Measurements from ENCODE around the gene PTPN23. TPM values are rescaled to one million over a fixed set of nuclear protein-coding genes. Genes with fewer than 3 reads are reported as not detected.
A peak's percentile ranks its signal among the peaks of the same experiment; 100 is the strongest.

The PTPN23 gene
- total and polyA plus RNA-seq, 3 donors from 2014 or later: 30.5 to 141 (median 89.3) TPM

- Histone ChIP-seq H3K36me3 (ENCODE audit: low read depth, missing control alignments) (no peaks in the 10 kb centered on the region), H3K4me3 (no peak overlapping the region), H3K4me1 (peaks cover 18% of the 10 kb centered on the region), H3K27ac (no peak overlapping the region), H3K27me3 (no peaks in the 10 kb centered on the region), H3K9me3 (no peaks in the 10 kb centered on the region)
- DNase-seq: no peak
- WGBS, 2 donors: 91 to 95% methylated on average over 11 to 17 of the region's 17 CpGs
- intact Hi-C loops (cut with DNase I; ENCODE audit: low total_unique reads): loop anchor here (5.0 kb wide), 1 partner anchor 58 kb away; the partner anchor contains the start of gene SCAP
- TF ChIP-seq CTCF (IDR thresholded peaks at IDR 0.05) (no peak), POLR2A (IDR thresholded peaks at IDR 0.05) (no peak)
Measured at GRCh38 chr3:47419083-47420043, 38.5 kb downstream of the PTPN23 start.

- no peak overlapping the region for H3K27ac ChIP-seq
- H3K36me3 ChIP-seq (ENCODE audit: low read depth, missing control alignments): no peaks in the 10 kb centered on the region
- DNase-seq: no peak
- H3K4me3 ChIP-seq: no peak overlapping the region
- intact Hi-C loops (cut with DNase I; ENCODE audit: low total_unique reads): loop anchor here (5.0 kb wide), 1 partner anchor 57 kb away; the partner anchor contains the start of gene SCAP
- TF ChIP-seq CTCF (IDR thresholded peaks at IDR 0.05): no peak
- TF ChIP-seq POLR2A (IDR thresholded peaks at IDR 0.05): no peak
- peaks cover 18% of the 10 kb centered on the region for H3K4me1 ChIP-seq
- H3K9me3 ChIP-seq: no peaks in the 10 kb centered on the region
- WGBS, 2 donors: 92% methylated on average over 5 of the region's 5 CpGs; no CpG with 5 or more reads in 1 of the 2 donors
- no peaks in the 10 kb centered on the region for H3K27me3 ChIP-seq
Measured at GRCh38 chr3:47420044-47420430, 39.2 kb downstream of the PTPN23 start.

- Histone ChIP-seq H3K36me3 (ENCODE audit: low read depth, missing control alignments) (no peaks in the 10 kb centered on the region), H3K4me1 (peaks cover 16% of the 10 kb centered on the region), H3K9me3 (no peaks in the 10 kb centered on the region), H3K4me3 (no peak overlapping the region), H3K27me3 (no peaks in the 10 kb centered on the region), H3K27ac (peak overlapping the region; percentile 39 to 79)
- WGBS, 2 donors: 66 to 69% methylated on average over 24 to 29 of the region's 29 CpGs
- intact Hi-C loops (cut with DNase I; ENCODE audit: low total_unique reads): loop anchor here (5.0 kb wide), 1 partner anchor 57 kb away; the partner anchor contains the start of gene SCAP
- TF ChIP-seq CTCF (IDR thresholded peaks at IDR 0.05): peak; percentile 88 to 96 (median 96)
- TF ChIP-seq POLR2A (IDR thresholded peaks at IDR 0.05): no peak
- DNase-seq: peak; percentile 93
Measured at GRCh38 chr3:47420511-47421484, 40.0 kb downstream of the PTPN23 start.

GRCh38 chr3:47421741-47422649 is 41.2 kb downstream of the PTPN23 start:
- H3K4me3 ChIP-seq: no peak overlapping the region
- H3K36me3 ChIP-seq (ENCODE audit: low read depth, missing control alignments): no peaks in the 10 kb centered on the region
- peak overlapping the region; percentile 39 to 79 for H3K27ac ChIP-seq
- peaks cover 16% of the 10 kb centered on the region for H3K4me1 ChIP-seq
- H3K9me3 ChIP-seq: no peaks in the 10 kb centered on the region
- TF ChIP-seq POLR2A (IDR thresholded peaks at IDR 0.05) (no peak), CTCF (IDR thresholded peaks at IDR 0.05) (peak in 2 of 3 experiments; percentile 20 to 36)
- intact Hi-C loops (cut with DNase I; ENCODE audit: low total_unique reads): loop anchor here (5.0 kb wide), 1 partner anchor 55 kb away; the partner anchor contains the start of gene SCAP
- H3K27me3 ChIP-seq: no peaks in the 10 kb centered on the region
- DNase-seq: peak; percentile 70
- 55 to 60% methylated on average over 2 to 12 of the region's 13 CpGs for WGBS, 2 donors

All from testis (tissue), 3 donors.